GM15510 (cell line): Measurements from ENCODE around the gene ARRB2.

Experiments
- POLR2A ChIP-seq: IDR thresholded peaks from 3 replicates; pipeline ENCODE4 v1.6.1; 2011; ENCODE audit warnings: borderline replicate concordance; ENCODE audit not compliant: insufficient read length; ENCODE audit errors: extremely low read depth

ARRB2 gene

GRCh38 chr17:4719146-4719545 is 8.7 kb downstream of the ARRB2 start:
- TF ChIP-seq POLR2A: no peak

- no peak for TF ChIP-seq POLR2A
Measured at GRCh38 chr17:4719684-4720221, 9.3 kb downstream of the ARRB2 start.

- no peak for TF ChIP-seq POLR2A
Measured at GRCh38 chr17:4720787-4721186, 10.4 kb downstream of the ARRB2 start.

- no peak for TF ChIP-seq POLR2A
Measured at GRCh38 chr17:4721203-4722135, 11.0 kb downstream of the ARRB2 start.

- TF ChIP-seq POLR2A: no peak
Measured at GRCh38 chr17:4722678-4723240, 12.3 kb downstream of the ARRB2 start.

- no peak for TF ChIP-seq POLR2A
Measured at GRCh38 chr17:4724650-4725049, 14.2 kb downstream of the ARRB2 start.

- TF ChIP-seq POLR2A: no peak
Measured at GRCh38 chr17:4725646-4726310, 15.3 kb downstream of the ARRB2 start.

- no peak for TF ChIP-seq POLR2A
Measured at GRCh38 chr17:4728124-4728523, 17.7 kb downstream of the ARRB2 start.

GRCh38 chr17:4733073-4733531 is 22.7 kb downstream of the ARRB2 start:
- no peak for TF ChIP-seq POLR2A

- no peak for TF ChIP-seq POLR2A
Measured at GRCh38 chr17:4734857-4735475, 24.5 kb downstream of the ARRB2 start.

- TF ChIP-seq POLR2A: no peak
Measured at GRCh38 chr17:4735876-4736651, 25.6 kb downstream of the ARRB2 start.

GRCh38 chr17:4738136-4739121 is 28.0 kb downstream of the ARRB2 start:
- no peak for TF ChIP-seq POLR2A
